Mesenchymal stem cell (in vitro differentiated cells and primary cell): ENCODE results near the gene BEX3. TPM values are rescaled to one million over a fixed set of nuclear protein-coding genes. Genes with fewer than 3 reads are reported as not detected.

Experiments used
- DNase-seq: peaks from one replicate; pipeline ENCODE4 v3.0.0-alpha.2; 2013
- H2AFZ ChIP-seq: one replicate; pipeline ENCODE4 v1.6.1; 2013; ENCODE audit warnings: low read depth, mild to moderate bottlenecking, control low read depth, inconsistent platforms, low read length, moderate library complexity
- H2AK5ac ChIP-seq: 2 replicates; pipeline ENCODE4 v1.6.1; 2013; ENCODE audit warnings: low read length, moderate library complexity, mild to moderate bottlenecking, inconsistent platforms; ENCODE audit not compliant: severe bottlenecking
- H2BK120ac ChIP-seq: one replicate; pipeline ENCODE4 v1.6.1; 2013; ENCODE audit warnings: low read depth, mild to moderate bottlenecking, inconsistent platforms, low read length, moderate library complexity
- H2BK12ac ChIP-seq, 2 experiments: one replicate each; pipeline ENCODE4 v1.6.1; 2013; ENCODE audit warnings: inconsistent platforms in 2 of 2, low read length in 2 of 2, mild to moderate bottlenecking in 2 of 2, moderate library complexity in 2 of 2, control low read depth in 1 of 2
- H2BK15ac ChIP-seq: one replicate; pipeline ENCODE4 v1.6.1; 2013; ENCODE audit warnings: mild to moderate bottlenecking, low read depth, inconsistent platforms; ENCODE audit not compliant: poor library complexity, severe bottlenecking
- H2BK5ac ChIP-seq: 2 replicates; pipeline ENCODE4 v1.6.1; 2013; ENCODE audit warnings: low read depth, mild to moderate bottlenecking, low read length, control low read depth, inconsistent platforms; ENCODE audit not compliant: poor library complexity, severe bottlenecking
- H3K14ac ChIP-seq, 2 experiments: one replicate each; pipeline ENCODE4 v1.6.1; 2013; ENCODE audit warnings: inconsistent platforms in 2 of 2, low read length in 2 of 2, control low read depth in 1 of 2, mild to moderate bottlenecking in 1 of 2, moderate library complexity in 1 of 2
- H3K18ac ChIP-seq, 2 experiments: one replicate each; pipeline ENCODE4 v1.6.1; 2013; ENCODE audit warnings: inconsistent platforms in 2 of 2, low read length in 2 of 2, control low read depth in 1 of 2, low read depth in 1 of 2, mild to moderate bottlenecking in 1 of 2
- H3K23ac ChIP-seq, 2 experiments: one replicate each; pipeline ENCODE4 v1.6.1; 2013; ENCODE audit warnings: inconsistent platforms in 2 of 2, low read length in 2 of 2, mild to moderate bottlenecking in 2 of 2, moderate library complexity in 2 of 2, control low read depth in 1 of 2
- H3K27ac ChIP-seq: 2 replicates; pipeline ENCODE4 v1.5.1; 2013; ENCODE audit warnings: mild to moderate bottlenecking, moderate library complexity, low read length, control low read depth, inconsistent platforms; ENCODE audit not compliant: poor library complexity, severe bottlenecking
- H3K27me3 ChIP-seq, 2 experiments: 2 replicates each; pipeline versions ENCODE4 v1.6.1 to v1.7.0; 2013; ENCODE audit warnings: low read length in 2 of 2, mild to moderate bottlenecking in 2 of 2, moderate library complexity in 2 of 2, control low read depth in 1 of 2, inconsistent platforms in 1 of 2; ENCODE audit not compliant: control insufficient read depth in 1 of 2, insufficient read depth in 1 of 2
- H3K36me3 ChIP-seq, 2 experiments: 2 replicates each; pipeline versions ENCODE4 v1.6.1 to v1.7.0; 2013; ENCODE audit warnings: low read length in 2 of 2, control low read depth in 1 of 2, inconsistent platforms in 1 of 2, low read depth in 1 of 2, mild to moderate bottlenecking in 1 of 2; ENCODE audit not compliant: insufficient read depth in 2 of 2, control insufficient read depth in 1 of 2
- H3K4ac ChIP-seq, 2 experiments: one replicate each; pipeline ENCODE4 v1.6.1; 2013; ENCODE audit warnings: inconsistent platforms in 2 of 2, low read length in 2 of 2, mild to moderate bottlenecking in 2 of 2, moderate library complexity in 2 of 2, control low read depth in 1 of 2, low read depth in 1 of 2
- H3K4me1 ChIP-seq: 2 replicates; pipeline ENCODE4 v1.6.1; 2013; ENCODE audit warnings: low read depth, low read length, control low read depth; ENCODE audit not compliant: control insufficient read depth, insufficient read depth
- H3K4me2 ChIP-seq: 2 replicates; pipeline ENCODE4 v1.6.1; 2013; ENCODE audit warnings: low read length, mild to moderate bottlenecking, inconsistent platforms; ENCODE audit not compliant: poor library complexity, severe bottlenecking
- H3K4me3 ChIP-seq, 2 experiments: 2 replicates each; pipeline versions ENCODE4 v1.5.1 to v1.7.0; 2013; ENCODE audit warnings: low read length in 2 of 2, mild to moderate bottlenecking in 2 of 2, control low read depth in 1 of 2, low read depth in 1 of 2; ENCODE audit not compliant: insufficient read depth in 1 of 2
- H3K79me1 ChIP-seq: replicated peaks from 2 replicates; pipeline ENCODE4 v1.6.1; 2013; ENCODE audit warnings: mild to moderate bottlenecking, control low read depth, low read length, inconsistent platforms; ENCODE audit not compliant: poor library complexity, severe bottlenecking
- H3K9ac ChIP-seq: 2 replicates; pipeline ENCODE4 v1.7.0; 2013; ENCODE audit warnings: mild to moderate bottlenecking, low read length, moderate library complexity
- H3K9me3 ChIP-seq: 2 replicates; pipeline ENCODE4 v1.7.0; 2013; ENCODE audit warnings: mild to moderate bottlenecking, low read length; ENCODE audit not compliant: control insufficient read depth
- H4K8ac ChIP-seq: one replicate; pipeline ENCODE4 v1.6.1; 2013; ENCODE audit warnings: inconsistent platforms, mild to moderate bottlenecking, low read length, moderate library complexity
- H4K91ac ChIP-seq: one replicate; pipeline ENCODE4 v1.6.1; 2013; ENCODE audit warnings: mild to moderate bottlenecking, low read length, inconsistent platforms
- WGBS: methylation state at CpG from one replicate; pipeline ENCODE4 v1.1.7; 2013; ENCODE audit warnings: mixed read lengths; 5-methylcytosine and 5-hydroxymethylcytosine counted together
- polyA plus RNA-seq, 2 experiments: library from polyadenylated mRNA; stranded (reverse); fragments of 200-250 nt; gene quantifications; one replicate each; pipeline ENCODE4 v1.2.3, GENCODE V29; 2013

BEX3 gene
- polyA plus RNA-seq (2013, experiment 1 of 2), result 431 TPM
- polyA plus RNA-seq (2013, experiment 2 of 2), result 447 TPM

DNA sequence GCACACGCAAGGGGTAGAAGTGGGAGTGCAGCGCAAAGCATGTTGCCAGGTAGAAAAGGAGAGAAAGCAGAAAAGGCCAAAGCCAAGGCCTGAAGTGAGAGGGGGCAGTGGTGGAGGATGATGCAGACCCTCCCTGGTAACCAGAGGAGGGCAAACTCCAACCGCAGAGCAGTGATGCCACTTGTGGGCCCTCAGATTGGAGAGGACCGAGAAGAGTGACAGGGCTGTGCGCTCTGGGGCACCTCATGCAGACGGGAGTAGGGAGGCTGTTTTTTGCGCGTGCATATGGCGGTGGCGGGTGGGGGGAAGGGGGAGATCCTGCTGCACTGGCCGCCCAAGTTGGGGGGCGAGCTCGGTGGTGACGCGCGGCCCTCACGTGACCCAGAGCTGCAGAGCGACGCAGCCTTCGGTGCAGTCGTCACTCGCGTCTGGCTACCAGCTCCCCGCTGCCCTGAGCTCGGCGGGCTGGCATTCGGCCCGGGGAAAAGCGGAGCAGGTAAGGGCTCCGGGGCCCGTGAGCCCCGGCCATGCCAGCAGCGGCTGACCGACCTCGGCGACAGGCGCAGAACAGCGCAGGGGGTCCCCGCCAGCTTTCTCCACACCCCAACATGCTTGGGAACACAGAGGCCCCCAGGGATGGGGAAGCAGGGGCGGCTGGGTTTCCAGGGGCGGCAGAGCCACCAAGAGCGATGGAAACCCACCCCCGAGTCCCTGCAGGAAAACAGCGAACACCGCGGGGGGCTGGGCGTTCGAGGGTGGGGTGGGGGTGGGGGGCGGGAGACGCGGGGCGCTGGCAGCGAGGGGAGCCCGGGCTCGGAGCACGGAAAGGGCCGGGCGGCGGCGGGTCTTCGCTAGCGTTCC is at the start of gene BEX3:
BEX3 (plus strand) TSS at position 421 of the 861 bp plus-strand sequence. CDS start 984 bp downstream, outside the sequence.
- Histone ChIP-seq H2BK5ac (peak within 1 kb of the TSS; percentile 44), H2BK12ac (no peak within 1 kb of the TSS), H2AK5ac (no peak within 1 kb of the TSS), H2BK15ac (no peak within 1 kb of the TSS), H3K4me2 (peak within 1 kb of the TSS; percentile 65), H2AFZ (peak within 1 kb of the TSS; percentile 15), H3K4me3 (peak within 1 kb of the TSS; percentile 77 to 78), H3K27me3 (no peaks in the 10 kb centered on the region), H4K91ac (peak within 1 kb of the TSS; percentile 89), H3K27ac (peak within 1 kb of the TSS; percentile 40), H3K18ac (peak within 1 kb of the TSS; percentile 61 to 91), H3K36me3 (peaks cover 0 to 4% of the 10 kb centered on the region in 2 experiments), H3K4me1 (peaks cover 3% of the 10 kb centered on the region), H4K8ac (peak within 1 kb of the TSS; percentile 97), H2BK120ac (peak within 1 kb of the TSS; percentile 89), H3K9ac (peak within 1 kb of the TSS; percentile 92), H3K14ac (peak within 1 kb of the TSS in 1 of 2 experiments; percentile 79), H3K4ac (peak within 1 kb of the TSS; percentile 91 to 94), H3K9me3 (no peaks in the 10 kb centered on the region), H3K23ac (peak within 1 kb of the TSS in 1 of 2 experiments; percentile 35), H3K79me1 (no peaks in the 10 kb centered on the region)
- 15% methylated on average over 9 of the region's 62 CpGs for WGBS
- DNase-seq, result peak; percentile 65

DNA sequence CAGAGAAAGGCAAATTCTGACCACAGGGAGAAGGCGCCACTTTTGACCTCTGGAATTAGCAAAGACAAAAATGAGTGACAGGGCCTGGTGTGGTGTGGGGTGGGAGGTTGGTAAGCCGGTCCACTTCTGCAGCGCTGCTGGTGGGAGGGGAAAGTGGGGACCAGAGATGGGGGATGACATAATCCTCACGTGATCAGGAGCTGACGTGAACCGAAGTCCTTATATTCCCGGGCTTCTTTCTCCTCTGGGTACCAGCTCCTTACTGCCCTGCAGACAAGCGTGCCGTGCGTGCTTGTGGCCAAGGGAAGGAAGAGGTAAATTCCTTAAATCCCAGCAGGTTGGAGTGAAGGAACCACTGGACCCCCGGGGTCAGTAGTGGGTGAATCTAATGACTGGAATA is 46.3 kb upstream of the BEX3 start, which contains the start of gene TCEAL7:
TCEAL7 (plus strand) TSS at position 249 of the 400 bp plus-strand sequence. CDS start 1,165 bp downstream, outside the sequence.
- Histone ChIP-seq H3K14ac (no peak within 1 kb of the TSS), H3K9ac (peak within 1 kb of the TSS; percentile 89), H2BK12ac (no peak within 1 kb of the TSS), H3K27ac (peak within 1 kb of the TSS; percentile 74), H2BK120ac (peak within 1 kb of the TSS; percentile 34), H2AFZ (peak within 1 kb of the TSS; percentile 61), H3K27me3 (peaks cover 0 to 18% of the 10 kb centered on the region in 2 experiments), H3K23ac (no peak within 1 kb of the TSS), H3K4me3 (peak within 1 kb of the TSS; percentile 46 to 78), H4K91ac (no peak within 1 kb of the TSS), H3K18ac (peak within 1 kb of the TSS in 1 of 2 experiments; percentile 12), H3K4ac (no peak within 1 kb of the TSS), H3K4me1 (peaks cover 3% of the 10 kb centered on the region), H3K9me3 (no peaks in the 10 kb centered on the region), H4K8ac (no peak within 1 kb of the TSS), H2AK5ac (no peak within 1 kb of the TSS), H3K4me2 (peak within 1 kb of the TSS; percentile 54), H3K36me3 (peaks cover 0 to 5% of the 10 kb centered on the region in 2 experiments), H2BK15ac (no peak within 1 kb of the TSS), H3K79me1 (no peaks in the 10 kb centered on the region), H2BK5ac (no peak within 1 kb of the TSS)
- no peak for DNase-seq
- WGBS, result 88% methylated on average over 11 of the region's 11 CpGs

DNA sequence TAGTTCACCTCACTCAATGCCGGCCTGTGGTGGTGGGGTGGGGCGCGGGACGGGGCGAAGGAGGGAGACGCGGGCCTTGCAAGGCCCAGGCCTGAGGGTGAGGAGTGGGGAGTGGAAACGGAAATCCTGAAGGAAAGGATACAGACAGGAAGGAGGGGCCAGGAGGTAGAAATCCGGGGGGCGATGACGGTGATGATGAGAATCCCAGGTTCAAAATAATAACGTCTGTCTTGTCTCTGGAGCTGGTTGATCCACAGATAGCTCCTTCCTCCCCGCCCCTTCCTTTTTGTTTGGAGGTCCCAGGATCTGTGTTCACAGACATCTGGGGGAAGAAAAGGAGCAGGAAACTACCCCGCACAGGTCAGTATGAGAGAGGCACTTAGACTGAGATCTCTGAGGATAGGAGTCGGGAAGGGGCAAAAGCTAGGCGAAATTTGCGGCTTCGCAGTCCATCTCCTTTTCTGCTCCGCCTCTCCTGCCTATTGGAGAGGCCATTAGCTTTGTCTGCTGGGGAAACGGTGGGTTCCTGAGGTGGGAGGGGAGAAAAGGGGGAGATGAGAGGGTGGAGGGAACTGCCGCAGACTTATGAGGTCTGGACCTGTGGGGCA is 45.6 kb upstream of the BEX3 start:
- Histone ChIP-seq H3K4ac (no peak overlapping the region), H3K23ac (no peak overlapping the region), H4K8ac (no peak overlapping the region), H3K4me1 (peaks cover 3% of the 10 kb centered on the region), H3K9me3 (no peaks in the 10 kb centered on the region), H3K18ac (peak overlapping the region in 1 of 2 experiments; percentile 12), H3K4me2 (peak overlapping the region; percentile 54), H3K36me3 (peaks cover 0 to 5% of the 10 kb centered on the region in 2 experiments), H2BK15ac (no peak overlapping the region), H2BK120ac (peak overlapping the region; percentile 34), H4K91ac (no peak overlapping the region), H3K4me3 (peak overlapping the region; percentile 46 to 78), H3K27me3 (peaks cover 0 to 18% of the 10 kb centered on the region in 2 experiments), H3K14ac (no peak overlapping the region), H2AK5ac (no peak overlapping the region), H2BK5ac (no peak overlapping the region), H2BK12ac (no peak overlapping the region), H2AFZ (peak overlapping the region; percentile 61), H3K9ac (peak overlapping the region; percentile 89), H3K79me1 (no peaks in the 10 kb centered on the region), H3K27ac (peak overlapping the region; percentile 74)
- WGBS, result 33% methylated on average over 14 of the region's 21 CpGs
- peak; percentile 2 for DNase-seq

DNA sequence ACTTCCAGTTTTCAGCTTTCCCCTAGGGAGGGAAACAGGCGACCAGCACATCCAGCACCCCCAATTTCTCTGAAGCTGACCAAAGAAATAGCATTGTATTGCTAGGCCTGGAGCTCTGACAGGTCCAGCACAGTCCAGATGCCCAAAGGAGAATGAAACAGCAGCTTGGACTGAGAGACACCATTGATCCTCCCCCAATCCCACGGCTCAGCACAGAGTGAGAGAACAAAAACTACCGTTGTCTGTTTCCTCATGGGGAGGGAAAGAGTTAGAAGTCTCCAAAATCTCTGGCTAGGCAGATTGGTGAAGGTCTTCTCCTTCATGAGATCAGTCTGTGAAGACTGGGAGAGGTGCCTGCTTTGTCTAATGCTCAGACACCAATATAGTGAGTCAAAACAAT is 37.7 kb upstream of the BEX3 start:
- Histone ChIP-seq H3K4ac (no peak overlapping the region), H3K27ac (no peak overlapping the region), H3K4me3 (no peak overlapping the region), H2BK120ac (no peak overlapping the region), H2AK5ac (no peak overlapping the region), H3K9ac (no peak overlapping the region), H3K79me1 (no peaks in the 10 kb centered on the region), H3K4me2 (no peak overlapping the region), H2BK5ac (no peak overlapping the region), H3K4me1 (no peaks in the 10 kb centered on the region), H3K14ac (no peak overlapping the region), H3K23ac (no peak overlapping the region), H2BK12ac (no peak overlapping the region), H3K9me3 (no peaks in the 10 kb centered on the region), H2BK15ac (no peak overlapping the region), H4K8ac (no peak overlapping the region), H3K27me3 (peaks cover 0 to 29% of the 10 kb centered on the region in 2 experiments), H3K18ac (no peak overlapping the region), H3K36me3 (no peaks in the 10 kb centered on the region), H2AFZ (no peak overlapping the region), H4K91ac (no peak overlapping the region)
- WGBS, result 80% methylated on average over 1 of the region's 3 CpGs
- no peak for DNase-seq
